Measurements from ENCODE around the gene CYGB. TPM values are rescaled to one million over a fixed set of nuclear protein-coding genes. Genes with fewer than 3 reads are reported as not detected.
A peak's percentile ranks its signal among the peaks of the same experiment; 100 is the strongest.

Gene CYGB
- total and polyA plus RNA-seq, 2 of the 13 experiments (the other 11 are each of a cell fraction or from before 2014, with no cell fraction given) = 18.9 to 27.1 TPM

- TF ChIP-seq ELF3 (CRISPR knock-in tag; IDR thresholded peaks at IDR 0.05) (peak; percentile 96), ZFX (CRISPR knock-in tag; IDR thresholded peaks at IDR 0.05; ENCODE audit: low read depth) (no peak; the same call in 1 of the 2 replicates), HNF1B (CRISPR knock-in tag; IDR thresholded peaks at IDR 0.05) (peak; percentile 81), ZNF850 (CRISPR knock-in tag; conservative IDR thresholded peaks at IDR 0.05) (no peak), ETV5 (CRISPR knock-in tag; IDR thresholded peaks at IDR 0.05; ENCODE audit: borderline replicate concordance) (peak; percentile 97), KAT8 (CRISPR knock-in tag; IDR thresholded peaks at IDR 0.05) (peak; percentile 59), KLF9 (CRISPR knock-in tag; IDR thresholded peaks at IDR 0.05; ENCODE audit: low read depth) (no peak; the same call in 1 of the 2 replicates), CREBL2 (CRISPR knock-in tag; IDR thresholded peaks at IDR 0.05; ENCODE audit: borderline replicate concordance) (0 out of 2 replicates have a peak, but pooled peaks have one; percentile 12), ZNF724P (CRISPR knock-in tag; IDR thresholded peaks at IDR 0.05; ENCODE audit: borderline replicate concordance) (no peak), KDM1A (CRISPR knock-in tag; IDR thresholded peaks at IDR 0.05) (no peak), ZNF510 (CRISPR knock-in tag; IDR thresholded peaks at IDR 0.05; ENCODE audit: low read depth) (peak; percentile 36; the same call in 1 of the 2 replicates), HIC2 (CRISPR knock-in tag; IDR thresholded peaks at IDR 0.05; ENCODE audit: low read depth) (peak; percentile 88), PRPF4 (IDR thresholded peaks at IDR 0.05; ENCODE audit: low read depth, low read length, poor library complexity, severe bottlenecking) (peak; percentile 87), ZNF18 (CRISPR knock-in tag; IDR thresholded peaks at IDR 0.05; ENCODE audit: insufficient replicate concordance) (peak; percentile 44), MED13 (CRISPR knock-in tag; IDR thresholded peaks at IDR 0.05) (0 out of 2 replicates have a peak, but pooled peaks have one; percentile 75), SMAD1 (CRISPR knock-in tag; IDR thresholded peaks at IDR 0.05; ENCODE audit: borderline replicate concordance, low read depth) (no peak), ZNF251 (CRISPR knock-in tag; IDR thresholded peaks at IDR 0.05) (no peak), WIZ (CRISPR knock-in tag; IDR thresholded peaks at IDR 0.05) (no peak), ZNF580 (CRISPR knock-in tag; IDR thresholded peaks at IDR 0.05; ENCODE audit: borderline replicate concordance, low read depth) (peak; percentile 58; the same call in 1 of the 2 replicates), ZNF367 (CRISPR knock-in tag; IDR thresholded peaks at IDR 0.05; ENCODE audit: borderline replicate concordance) (no peak)
Measured at GRCh38 chr17:76550712-76551615, 13.5 kb upstream of the CYGB start (continued).
